Pancreas (tissue), 10 donors: ENCODE measurements around the gene AK9. TPM values are rescaled to one million over a fixed set of nuclear protein-coding genes. Genes with fewer than 3 reads are reported as not detected.
"Not testable (repeated sequence)": the region's sequence is repeated elsewhere in the genome, so short reads cannot be mapped to it uniquely, and the experiment has no call there.

ENCODE experiments used
- ATAC-seq, 4 donors: fragments of 200-7000 bp; cut with Tn5 transposase; one replicate each; pipeline versions ENCODE4 v1.8.0 to v1.9.1; 2020; ENCODE audit warnings: mild to moderate bottlenecking in 4 of 4, moderate library complexity in 4 of 4
- DNase-seq, 6 donors: peaks; one replicate each; pipeline ENCODE4 v3.0.0-alpha.2; 2020
- FAIRE-seq: peaks from 2 replicates; lab custom pipeline; 2012; peaks lifted over from hg19 to GRCh38; lab: Jason Lieb, UNC
- H3K27ac ChIP-seq, 4 donors: fragments of 200-600 bp; sonication (generic); 1 replicate in 3 of 4; 2 replicates in 1 of 4; pipeline versions ENCODE4 v1.5.0 to v1.8.0; 2020
- H3K27me3 ChIP-seq, 4 donors: fragments of 200-600 bp; one replicate each; pipeline ENCODE4 v1.8.0; 2021
- H3K36me3 ChIP-seq, 3 donors: fragments of 200-600 bp; sonication (generic) in 1 of 3; one replicate each; pipeline versions ENCODE4 v1.5.0 to v1.8.0; 2020 to 2021
- H3K4me1 ChIP-seq, 3 donors: fragments of 200-600 bp; one replicate each; pipeline ENCODE4 v1.8.0; 2021
- H3K4me3 ChIP-seq, 4 donors: fragments of 200-600 bp; sonication (generic) in 2 of 4; one replicate each; pipeline versions ENCODE4 v1.5.0 to v1.8.0; 2020 to 2021
- H3K9me3 ChIP-seq, 4 donors: fragments of 200-600 bp; one replicate each; pipeline ENCODE4 v1.8.0; 2021
- WGBS, 2 donors: extraction: QIAGEN DNeasy Blood & Tissue Kit; methylation state at CpG; one replicate each; pipeline ENCODE4 v1.1.7; 2013; 5-methylcytosine and 5-hydroxymethylcytosine counted together
- intact Hi-C, 3 donors: fragments of 100-400 bp; cut with DNase I; formaldehyde crosslinking; loops; one replicate each; pipeline versions ENCODE4 v1.11.1 to v1.14.2; 2022
- polyA plus RNA-seq, 2 donors: library from polyadenylated mRNA; stranded (reverse); fragments of 200-250 nt; gene quantifications; one replicate each; pipeline ENCODE4 v1.2.3, GENCODE V29; 2013
- total RNA-seq, 6 donors: library from RNA; stranded (reverse); fragmentation: NEBNext Ultra II Directional in 4 of 6; extraction: Animal tissue kit (Norgen Biotek cat#: 25700) in 4 of 6; gene quantifications; one replicate each; pipeline versions ENCODE4 v1.2.1 to v1.2.4, GENCODE V29; 2021 to 2023
- TF ChIP-seq, protein P1 (sequence below), 4 donors: fragments of 200-600 bp; sonication (generic) in 3 of 4; IDR thresholded peaks; one replicate each; pipeline versions ENCODE4 v1.5.0 to v1.8.0; 2021; ENCODE audit warnings: antibody characterized with exemption in 4 of 4
- donor health status: healthy with polysubstance abuse.
- donor health status: DM: no; HTN: no; CAD: no; lungs with moderate emphysema.
- donor health status: DM: no; HTN: no; CAD: no.
- donor health status: control.
- donor health status: control.
- donor health status: Bipolar disorder and iron deficiency.
- donor health status: DM: yes; HTN: yes; CAD: no.
- donor health status: DM: no; HTN: no; CAD: no.
- donor health status: DM: no; HTN: no; CAD: no.
- donor health status: DM: yes; HTN: yes; CAD: no.

AK9 gene
- total and polyA plus RNA-seq, 8 donors, result 2.0 to 6.0 (median 3.6) TPM

DNA sequence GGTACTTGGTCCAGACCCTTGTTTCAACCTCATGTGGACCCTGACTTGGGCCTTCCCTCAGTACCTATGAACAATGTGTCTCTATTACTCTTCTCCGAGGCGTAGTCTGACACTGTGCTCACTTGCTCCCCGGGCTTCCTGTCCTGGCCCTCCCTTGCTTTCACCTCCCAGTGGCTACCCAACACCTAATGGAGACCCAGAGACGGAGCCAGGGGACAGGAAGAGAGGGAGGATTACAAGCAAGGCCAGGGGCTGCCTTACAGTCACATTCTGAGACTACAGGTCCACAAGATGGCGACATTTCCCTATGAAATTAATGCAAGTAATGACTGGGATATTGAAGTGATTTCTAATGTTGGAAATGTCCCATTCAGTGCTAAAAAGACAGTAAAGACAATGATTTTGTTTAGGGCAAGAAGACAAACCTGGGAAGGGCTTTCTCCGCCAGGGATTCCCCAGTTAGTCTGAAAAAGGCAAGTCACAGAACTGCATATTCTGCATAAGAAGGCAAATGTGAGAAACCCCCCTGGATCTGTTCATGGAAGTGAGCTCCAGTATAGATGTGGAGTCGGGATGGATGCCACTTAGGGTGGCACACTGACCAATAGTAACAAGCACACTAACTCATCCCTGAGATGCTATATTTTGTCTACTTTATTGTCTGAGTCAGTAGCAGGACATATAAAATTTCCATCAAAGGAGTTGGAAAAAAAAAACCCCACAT lies 163.9 kb downstream of the AK9 start:
- FAIRE-seq, result no peak
- Histone ChIP-seq H3K4me3 (no peak overlapping the region), H3K36me3 (no peaks in the 10 kb centered on the region), H3K4me1 (no peaks in the 10 kb centered on the region), H3K27ac (no peak overlapping the region), H3K9me3 (no peaks in the 10 kb centered on the region), H3K27me3 (no peaks in the 10 kb centered on the region)
- peak in 3 of 4 donors; percentile 79 to 88 (median 84) for ATAC-seq
- peak in 3 of 6 donors; percentile 12 to 39 (median 24) for DNase-seq
- TF ChIP-seq, protein P1, sequence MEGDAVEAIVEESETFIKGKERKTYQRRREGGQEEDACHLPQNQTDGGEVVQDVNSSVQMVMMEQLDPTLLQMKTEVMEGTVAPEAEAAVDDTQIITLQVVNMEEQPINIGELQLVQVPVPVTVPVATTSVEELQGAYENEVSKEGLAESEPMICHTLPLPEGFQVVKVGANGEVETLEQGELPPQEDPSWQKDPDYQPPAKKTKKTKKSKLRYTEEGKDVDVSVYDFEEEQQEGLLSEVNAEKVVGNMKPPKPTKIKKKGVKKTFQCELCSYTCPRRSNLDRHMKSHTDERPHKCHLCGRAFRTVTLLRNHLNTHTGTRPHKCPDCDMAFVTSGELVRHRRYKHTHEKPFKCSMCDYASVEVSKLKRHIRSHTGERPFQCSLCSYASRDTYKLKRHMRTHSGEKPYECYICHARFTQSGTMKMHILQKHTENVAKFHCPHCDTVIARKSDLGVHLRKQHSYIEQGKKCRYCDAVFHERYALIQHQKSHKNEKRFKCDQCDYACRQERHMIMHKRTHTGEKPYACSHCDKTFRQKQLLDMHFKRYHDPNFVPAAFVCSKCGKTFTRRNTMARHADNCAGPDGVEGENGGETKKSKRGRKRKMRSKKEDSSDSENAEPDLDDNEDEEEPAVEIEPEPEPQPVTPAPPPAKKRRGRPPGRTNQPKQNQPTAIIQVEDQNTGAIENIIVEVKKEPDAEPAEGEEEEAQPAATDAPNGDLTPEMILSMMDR (IDR thresholded peaks at IDR 0.05), result peak in 3 of 4 donors; percentile 23 to 43 (median 35)
- 46 to 47% methylated on average over 7 of the region's 7 CpGs for WGBS, 2 donors
- intact Hi-C loops, result no loop called here

- H3K27me3 ChIP-seq, result no peaks in the 10 kb centered on the region
- DNase-seq, result no peak
- H3K27ac ChIP-seq, result no peak overlapping the region
- no peaks in the 10 kb centered on the region for H3K9me3 ChIP-seq
- H3K36me3 ChIP-seq, result no peaks in the 10 kb centered on the region
- TF ChIP-seq, protein P1 (IDR thresholded peaks at IDR 0.05), result no peak
- H3K4me3 ChIP-seq, result no peak overlapping the region
- FAIRE-seq, result no peak
- intact Hi-C loops, result no loop called here
- ATAC-seq, result no peak
- H3K4me1 ChIP-seq, result no peaks in the 10 kb centered on the region
Observed at GRCh38 chr6:109524129-109524528, 166.9 kb downstream of the AK9 start.

- no peak for FAIRE-seq
- intact Hi-C loops, result no loop called here
Observed at GRCh38 chr6:109523478-109523877, 167.5 kb downstream of the AK9 start.

DNA sequence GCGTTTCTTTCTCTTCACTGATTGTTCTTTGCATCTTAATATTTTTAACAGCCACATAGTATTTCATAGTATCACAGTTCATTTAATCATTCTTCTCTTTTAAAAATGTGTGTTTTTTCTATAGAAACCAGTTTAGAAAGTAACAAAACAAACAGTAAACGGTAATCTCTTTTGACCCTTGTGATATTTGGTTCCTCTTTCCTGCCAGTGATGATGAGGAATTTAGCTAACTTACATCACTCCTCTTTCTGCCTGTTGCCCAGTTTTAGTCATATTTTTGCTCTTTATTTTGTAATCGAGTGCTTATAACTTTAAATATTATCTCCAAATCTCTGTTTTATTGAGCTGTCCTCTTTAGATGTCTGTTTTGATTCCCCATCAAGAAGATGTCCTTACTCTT lies 169.9 kb downstream of the AK9 start:
- no peaks in the 10 kb centered on the region for H3K27me3 ChIP-seq
- intact Hi-C loops, result no loop called here
- H3K4me3 ChIP-seq, result no peak overlapping the region
- no peaks in the 10 kb centered on the region for H3K4me1 ChIP-seq
- no peaks in the 10 kb centered on the region for H3K9me3 ChIP-seq
- FAIRE-seq (peak; percentile 9), DNase-seq (no peak), ATAC-seq (no peak)
- no peaks in the 10 kb centered on the region for H3K36me3 ChIP-seq
- TF ChIP-seq, protein P1 (IDR thresholded peaks at IDR 0.05), result no peak
- no peak overlapping the region for H3K27ac ChIP-seq
- 81 to 83% methylated on average over 3 of the region's 3 CpGs for WGBS, 2 donors

More at GRCh38 chr6:109523478-109523877, 167.5 kb downstream of the AK9 start:
- Histone ChIP-seq H3K9me3 (no peaks in the 10 kb centered on the region), H3K27ac (no peak overlapping the region), H3K4me1 (no peaks in the 10 kb centered on the region), H3K36me3 (no peaks in the 10 kb centered on the region), H3K4me3 (no peak overlapping the region), H3K27me3 (no peaks in the 10 kb centered on the region)
- DNase-seq (no peak), ATAC-seq (no peak)
- TF ChIP-seq, protein P1 (IDR thresholded peaks at IDR 0.05), result no peak
- 96% methylated on average over 2 of the region's 2 CpGs for WGBS, 2 donors

- FAIRE-seq, H3K9me3 ChIP-seq, ATAC-seq, H3K27ac ChIP-seq, intact Hi-C loops, H3K27me3 ChIP-seq, H3K4me1 ChIP-seq, H3K36me3 ChIP-seq, DNase-seq, H3K4me3 ChIP-seq: not testable (repeated sequence)
Observed at GRCh38 chr6:109519647-109520046, 171.4 kb downstream of the AK9 start.
